GM13977 (cell line): Measurements from ENCODE around the gene GNPTG.

ENCODE experiments used
- DNase-seq: peaks from one replicate; pipeline ENCODE4 v3.0.0; 2012; ENCODE audit warnings: low spot score
- in situ Hi-C: fragments of 300-500 bp; cut with MboI; formaldehyde crosslinking; loops from one replicate; pipeline ENCODE4 v1.12.0; 2022; ENCODE audit warnings: low sequenced_read_pairs, low pct_unique_long_range_greater_than_20kb, mixed read lengths, inconsistent platforms; ENCODE audit not compliant: unreplicated experiment
- TF ChIP-seq, protein P1 (sequence below): IDR thresholded peaks from 2 replicates; pipeline ENCODE4 v1.5.1; 2012; ENCODE audit warnings: mild to moderate bottlenecking, control low read depth; ENCODE audit not compliant: insufficient read depth; ENCODE audit errors: extremely low read depth, missing control alignments

The GNPTG gene

DNA sequence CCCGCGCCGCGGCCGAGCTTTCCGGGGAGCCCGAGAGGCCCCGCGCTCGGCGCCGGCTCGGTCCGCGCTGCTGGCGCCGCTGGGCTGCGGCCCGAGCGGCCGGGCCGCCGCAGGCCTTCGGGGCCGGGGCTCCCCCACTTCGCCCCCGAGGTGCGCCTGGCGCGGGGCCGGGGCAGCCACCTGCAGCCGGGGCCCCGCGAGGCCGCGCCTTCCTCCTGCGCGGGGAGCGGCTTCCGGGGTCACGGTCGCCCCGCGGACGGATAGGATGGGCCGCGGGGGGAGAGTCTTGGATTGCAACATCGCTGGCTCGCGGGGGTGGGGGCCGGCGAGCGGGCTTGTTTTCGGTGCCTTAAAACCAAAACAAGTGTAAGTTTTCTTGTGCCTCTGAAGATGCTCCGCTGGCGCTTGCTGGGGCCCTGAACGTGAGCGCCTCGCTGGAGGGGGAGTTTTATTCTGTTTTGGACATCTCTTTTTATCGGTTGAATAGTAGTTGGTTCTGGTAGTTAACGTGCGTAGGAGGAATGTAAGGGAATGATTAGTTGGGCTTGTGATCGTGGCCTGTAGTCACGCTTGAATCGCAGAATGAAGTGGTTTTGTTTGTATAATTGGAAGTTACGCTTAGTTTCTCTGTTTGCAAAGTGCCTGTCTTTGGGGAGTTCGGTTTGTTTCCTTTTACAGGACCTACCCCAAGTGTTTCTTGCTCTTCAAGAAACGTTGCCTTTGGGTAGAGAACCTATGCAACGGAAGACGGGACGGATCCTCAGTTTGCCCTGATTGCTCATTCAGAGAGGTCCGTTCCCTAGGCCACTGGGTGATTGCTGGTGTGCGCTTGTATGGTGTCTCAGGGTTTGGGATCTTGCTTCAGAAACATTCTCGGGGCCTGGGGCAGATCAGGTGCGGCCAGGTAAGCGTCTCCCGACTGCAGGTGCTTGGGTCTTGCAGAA, 41.6 kb upstream of the GNPTG start:
- in situ Hi-C loops = no loop called here
- DNase-seq = no peak
- TF ChIP-seq, protein P1, sequence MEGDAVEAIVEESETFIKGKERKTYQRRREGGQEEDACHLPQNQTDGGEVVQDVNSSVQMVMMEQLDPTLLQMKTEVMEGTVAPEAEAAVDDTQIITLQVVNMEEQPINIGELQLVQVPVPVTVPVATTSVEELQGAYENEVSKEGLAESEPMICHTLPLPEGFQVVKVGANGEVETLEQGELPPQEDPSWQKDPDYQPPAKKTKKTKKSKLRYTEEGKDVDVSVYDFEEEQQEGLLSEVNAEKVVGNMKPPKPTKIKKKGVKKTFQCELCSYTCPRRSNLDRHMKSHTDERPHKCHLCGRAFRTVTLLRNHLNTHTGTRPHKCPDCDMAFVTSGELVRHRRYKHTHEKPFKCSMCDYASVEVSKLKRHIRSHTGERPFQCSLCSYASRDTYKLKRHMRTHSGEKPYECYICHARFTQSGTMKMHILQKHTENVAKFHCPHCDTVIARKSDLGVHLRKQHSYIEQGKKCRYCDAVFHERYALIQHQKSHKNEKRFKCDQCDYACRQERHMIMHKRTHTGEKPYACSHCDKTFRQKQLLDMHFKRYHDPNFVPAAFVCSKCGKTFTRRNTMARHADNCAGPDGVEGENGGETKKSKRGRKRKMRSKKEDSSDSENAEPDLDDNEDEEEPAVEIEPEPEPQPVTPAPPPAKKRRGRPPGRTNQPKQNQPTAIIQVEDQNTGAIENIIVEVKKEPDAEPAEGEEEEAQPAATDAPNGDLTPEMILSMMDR = no peak

DNA sequence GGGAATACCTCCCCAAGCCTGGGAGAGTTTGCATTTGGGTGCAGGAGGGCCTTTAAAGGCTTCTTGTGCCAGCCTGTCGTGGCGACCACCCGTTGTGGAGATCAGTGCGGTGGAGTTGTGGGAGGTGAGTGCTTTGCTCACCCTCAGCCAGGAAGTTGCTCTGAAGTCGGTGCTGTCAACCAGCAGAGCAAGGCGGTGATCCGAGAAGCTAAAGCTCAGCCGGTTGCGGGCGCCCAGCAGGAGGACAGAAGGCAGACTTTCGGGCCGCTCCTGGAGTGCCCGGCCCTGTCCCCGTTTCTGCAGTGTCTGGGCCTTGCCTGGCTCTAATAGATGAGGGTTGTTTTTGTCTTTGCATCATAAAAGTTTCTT, 40.9 kb upstream of the GNPTG start:
- in situ Hi-C loops = no loop called here
- DNase-seq = no peak
- TF ChIP-seq, protein P1 = no peak

GRCh38 chr16:1311212-1311737, 40.5 kb upstream of the GNPTG start:
- TF ChIP-seq, protein P1 = no peak
- in situ Hi-C loops = no loop called here
- DNase-seq = no peak

DNA sequence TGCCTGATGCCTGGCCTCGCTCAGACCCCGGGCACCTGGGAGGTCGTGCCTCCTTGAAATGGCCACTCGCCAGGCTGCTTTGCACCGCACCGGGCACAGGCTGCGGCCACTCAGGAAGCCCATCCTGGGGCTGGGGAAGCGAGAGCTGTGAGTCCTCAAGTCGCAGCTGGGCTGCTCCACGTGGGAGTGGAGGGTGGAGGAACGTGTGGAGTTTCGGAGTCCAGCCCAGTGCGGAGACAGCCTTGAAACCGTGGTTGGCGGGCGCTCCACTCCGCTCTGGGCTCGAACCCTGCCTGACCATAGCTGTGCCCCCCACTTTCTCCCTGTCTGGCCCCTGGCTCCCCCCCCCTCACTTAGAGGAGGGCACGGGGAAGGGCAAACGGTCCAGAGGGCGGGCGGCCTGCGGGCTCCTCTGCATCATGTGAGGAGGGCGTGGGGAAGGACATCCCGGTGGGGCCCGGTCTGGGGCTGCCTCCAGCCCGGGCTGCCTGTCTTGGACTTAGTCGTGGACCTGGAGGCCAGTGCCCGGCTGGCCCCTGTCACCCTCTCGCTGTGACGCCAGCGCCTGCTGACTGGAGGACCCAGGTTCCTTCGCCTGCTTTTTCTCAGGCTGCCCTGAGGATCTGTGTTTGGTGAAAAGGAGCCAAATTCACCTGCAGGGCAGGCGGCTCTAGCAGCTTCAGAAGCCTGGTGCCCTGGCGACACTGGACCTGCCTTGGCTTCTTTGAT, 39.8 kb upstream of the GNPTG start:
- TF ChIP-seq, protein P1 = no peak
- in situ Hi-C loops = no loop called here
- no peak for DNase-seq

DNA sequence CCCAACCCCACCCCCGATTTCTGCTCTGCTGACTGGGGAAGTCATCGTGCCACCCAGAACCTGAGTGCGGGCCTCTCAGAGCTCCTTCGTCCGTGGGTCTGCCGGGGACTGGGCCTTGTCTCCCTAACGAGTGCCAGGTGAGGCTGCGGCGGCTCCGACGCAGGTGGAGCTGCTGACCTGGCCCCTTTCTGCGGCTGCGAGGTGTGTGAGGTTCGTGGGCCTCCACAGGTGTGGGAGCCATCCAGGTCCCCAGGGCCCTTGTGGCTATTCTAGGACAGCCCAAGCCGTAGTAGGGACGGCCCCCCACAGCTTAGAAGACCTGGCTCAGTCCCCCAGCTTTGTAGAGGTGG, 39.3 kb upstream of the GNPTG start:
- in situ Hi-C loops = no loop called here
- TF ChIP-seq, protein P1 = no peak
- no peak for DNase-seq

DNA sequence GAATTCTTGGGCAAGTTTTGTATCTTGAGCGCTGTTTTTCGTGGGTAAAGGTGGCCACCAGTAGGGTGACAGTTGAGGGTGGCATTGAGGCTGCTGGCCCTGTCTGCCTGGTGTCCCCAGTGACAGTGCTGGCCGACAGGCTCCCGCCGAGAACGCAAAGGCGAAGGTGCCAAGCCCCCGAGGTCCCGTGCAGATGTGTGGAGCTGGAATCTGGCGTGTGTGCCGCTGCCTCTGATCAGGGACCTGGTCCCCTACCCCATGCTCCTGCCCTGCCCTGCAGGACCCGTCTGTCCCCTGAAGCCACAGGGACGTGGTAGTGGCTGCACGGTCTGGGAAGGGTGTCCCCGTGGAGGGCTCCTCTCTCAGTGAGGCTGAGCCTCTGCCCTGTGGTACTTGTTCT, 38.8 kb upstream of the GNPTG start:
- in situ Hi-C loops = no loop called here
- DNase-seq = no peak
- TF ChIP-seq, protein P1 = no peak
